GM13977 (cell line): ENCODE measurements around the gene ANO4.
"Not testable (repeated sequence)": the region's sequence is repeated elsewhere in the genome, so short reads cannot be mapped to it uniquely, and the experiment has no call there.

ENCODE experiments used
- DNase-seq: peaks from one replicate; pipeline ENCODE4 v3.0.0; 2012; ENCODE audit warnings: low spot score
- CTCF ChIP-seq: IDR thresholded peaks from 2 replicates; pipeline ENCODE4 v1.5.1; 2012; ENCODE audit warnings: mild to moderate bottlenecking, control low read depth; ENCODE audit not compliant: insufficient read depth; ENCODE audit errors: extremely low read depth, missing control alignments
- in situ Hi-C: fragments of 300-500 bp; cut with MboI; formaldehyde crosslinking; loops from one replicate; pipeline ENCODE4 v1.12.0; 2022; ENCODE audit warnings: low sequenced_read_pairs, low pct_unique_long_range_greater_than_20kb, mixed read lengths, inconsistent platforms; ENCODE audit not compliant: unreplicated experiment

ANO4 gene

GRCh38 chr12:101116911-101117310 is 322.3 kb downstream of the ANO4 start:
- TF ChIP-seq CTCF = no peak
- in situ Hi-C loops = no loop called here
- no peak for DNase-seq

DNA sequence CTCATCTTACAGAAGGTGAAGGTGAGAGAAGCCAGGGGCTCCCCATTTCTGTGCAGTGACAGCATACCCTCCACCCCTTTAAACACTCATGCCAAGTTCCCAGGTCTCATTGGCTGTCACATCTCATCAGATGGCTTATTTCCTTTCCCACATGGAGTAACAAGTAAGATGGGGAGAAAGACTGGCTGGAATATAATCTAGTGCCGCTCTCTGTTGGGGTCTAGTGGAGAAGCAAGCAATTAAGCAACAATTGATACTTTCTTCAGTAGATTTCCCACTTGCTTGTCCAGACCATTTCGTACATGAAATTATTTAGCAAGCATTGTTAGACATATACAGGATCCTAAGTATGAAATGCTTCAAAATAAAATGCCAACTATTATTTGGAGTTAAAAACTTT is 323.3 kb downstream of the ANO4 start:
- no peak for TF ChIP-seq CTCF
- in situ Hi-C loops = no loop called here
- DNase-seq = no peak

GRCh38 chr12:101127521-101128219 is 333.1 kb downstream of the ANO4 start:
- TF ChIP-seq CTCF = no peak
- no peak for DNase-seq
- in situ Hi-C loops = no loop called here

DNA sequence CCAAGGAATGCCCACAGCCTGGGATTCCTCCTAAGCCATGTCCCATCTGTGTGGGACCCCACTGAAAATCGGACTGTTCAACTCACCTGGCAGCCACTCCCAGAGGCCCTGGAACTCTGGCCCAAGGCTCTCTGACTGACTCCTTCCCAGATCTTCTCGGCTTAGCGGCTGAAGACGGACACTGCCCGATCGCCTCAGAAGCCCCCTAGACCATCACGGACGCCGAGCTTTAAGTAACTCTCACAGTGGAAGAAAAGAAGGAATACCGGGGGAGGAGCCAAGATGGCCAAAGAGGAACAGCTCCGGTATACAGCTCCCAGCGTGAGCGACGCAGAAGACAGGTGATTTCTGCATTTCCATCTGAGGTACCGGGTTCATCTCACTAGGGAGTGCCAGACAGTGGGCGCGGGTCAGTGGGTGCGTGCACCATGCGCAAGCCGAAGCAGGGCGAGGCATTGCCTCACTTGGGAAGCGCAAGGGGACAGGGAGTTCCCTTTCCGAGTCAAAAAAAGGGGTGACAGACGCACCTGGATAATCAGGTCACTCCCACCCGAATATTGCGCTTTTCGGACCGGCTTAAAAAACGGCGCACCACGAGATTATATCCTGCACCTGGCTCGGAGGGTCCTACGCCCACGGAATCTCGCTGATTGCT is 351.3 kb downstream of the ANO4 start:
- DNase-seq, in situ Hi-C loops: not testable (repeated sequence)

GRCh38 chr12:101165319-101165718 is 370.7 kb downstream of the ANO4 start:
- in situ Hi-C loops = no loop called here
- TF ChIP-seq CTCF = no peak
- no peak for DNase-seq

- in situ Hi-C loops = no loop called here
- no peak for DNase-seq
- TF ChIP-seq CTCF = no peak
Measured at GRCh38 chr12:101166866-101167265, 372.3 kb downstream of the ANO4 start.

- TF ChIP-seq CTCF = no peak
- in situ Hi-C loops = no loop called here
- no peak for DNase-seq
Measured at GRCh38 chr12:101168001-101168400, 373.4 kb downstream of the ANO4 start.
